SK-N-MC (cell line): ENCODE results near the gene ENO3.

Experiments
- EZH2 ChIP-seq: fragments of 200-600 bp; sonication (generic); IDR thresholded peaks from one replicate; pipeline ENCODE4 v1.6.1; 2017; ENCODE audit warnings: antibody characterized with exemption
- FOXP2 ChIP-seq: optimal IDR thresholded peaks from 2 replicates; pipeline ENCODE3; 2011; ENCODE audit warnings: mild to moderate bottlenecking, moderate library complexity; ENCODE audit not compliant: insufficient read depth; ENCODE audit errors: extremely low read length, control extremely low read depth
- POLR2AphosphoS5 ChIP-seq: IDR thresholded peaks from 2 replicates; pipeline ENCODE4 v1.6.1; 2012; ENCODE audit warnings: mild to moderate bottlenecking, low read depth, low read length, borderline replicate concordance

DNA sequence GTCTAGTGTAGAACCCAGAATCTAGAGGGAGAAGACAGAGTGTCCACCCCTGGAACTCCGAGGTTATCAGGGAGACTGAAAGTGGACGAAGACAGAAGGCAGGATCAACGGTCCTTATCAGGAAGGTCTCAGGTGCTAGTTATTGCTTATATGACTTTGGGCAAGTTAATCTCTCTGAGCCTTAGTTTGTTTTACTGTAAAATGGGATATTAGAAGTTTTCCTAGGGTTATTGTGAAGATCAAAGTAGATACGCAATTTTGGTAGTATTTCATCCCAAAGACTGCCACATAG lies 9.7 kb upstream of the ENO3 start:
- TF ChIP-seq EZH2 (no peak), POLR2AphosphoS5 (no peak), FOXP2 (no peak)
